Psoas muscle (tissue), 8 donors: ENCODE measurements around the gene HS3ST4. TPM values are rescaled to one million over a fixed set of nuclear protein-coding genes. Genes with fewer than 3 reads are reported as not detected.

Source experiments
- ATAC-seq, 4 donors: fragments of 200-7000 bp; cut with Tn5 transposase; one replicate each; pipeline ENCODE4 v1.9.1; 2020; ENCODE audit warnings: moderate library complexity in 3 of 4, mild to moderate bottlenecking in 2 of 4
- DNase-seq, 2 donors: peaks; one replicate each; pipeline ENCODE4 v3.0.0-alpha.2; 2020
- H3K27ac ChIP-seq: fragments of 200-600 bp; one replicate; pipeline ENCODE4 v1.8.0; 2022
- H3K27me3 ChIP-seq, 3 donors: fragments of 200-600 bp in 1 of 3; one replicate each; pipeline versions ENCODE4 v1.6.1 to v1.8.0; 2013 to 2022; ENCODE audit warnings: low read length in 2 of 3, mild to moderate bottlenecking in 2 of 3, moderate library complexity in 1 of 3; ENCODE audit not compliant: insufficient read depth in 3 of 3
- H3K36me3 ChIP-seq, 2 donors: fragments of 200-600 bp in 1 of 2; one replicate each; pipeline versions ENCODE4 v1.6.1 to v1.8.0; 2013 to 2022; ENCODE audit warnings: low read depth in 1 of 2, mild to moderate bottlenecking in 1 of 2, moderate library complexity in 1 of 2; ENCODE audit not compliant: insufficient read depth in 1 of 2
- H3K4me1 ChIP-seq: fragments of 200-600 bp; one replicate; pipeline ENCODE4 v1.8.0; 2022
- H3K4me3 ChIP-seq: fragments of 200-600 bp; one replicate; pipeline ENCODE4 v1.8.0; 2022; ENCODE audit warnings: mild to moderate bottlenecking
- H3K9me3 ChIP-seq: fragments of 200-600 bp; one replicate; pipeline ENCODE4 v1.8.0; 2022
- WGBS, 3 donors: extraction: QIAGEN DNeasy Blood & Tissue Kit; methylation state at CpG; one replicate each; pipeline versions ENCODE4 v1.1.6 to v1.1.7; 2013; 5-methylcytosine and 5-hydroxymethylcytosine counted together
- intact Hi-C, 2 donors: fragments of 100-400 bp; cut with DNase I; formaldehyde crosslinking; loops; one replicate each; pipeline versions ENCODE4 v1.11.0 to v1.14.2; 2022
- polyA plus RNA-seq, 3 donors: library from polyadenylated mRNA; stranded (reverse); fragments of 200-250 nt; gene quantifications; one replicate each; pipeline ENCODE4 v1.2.3, GENCODE V29; 2013
- total RNA-seq, 4 donors: library from RNA; stranded (reverse); fragmentation: NEBNext Ultra II Directional in 2 of 4; extraction: Animal tissue kit (Norgen Biotek cat#: 25700) in 2 of 4; gene quantifications; one replicate each; pipeline versions ENCODE4 v1.2.1 to v1.2.4, GENCODE V29; 2021 to 2023
- TF ChIP-seq, protein P1 (sequence below): fragments of 200-600 bp; IDR thresholded peaks from one replicate; pipeline ENCODE4 v1.8.0; 2022; ENCODE audit warnings: antibody characterized with exemption
- donor health status: healthy with polysubstance abuse.
- donor health status: DM: no; HTN: no; CAD: no; lungs with moderate emphysema.
- donor health status: Bipolar disorder and iron deficiency.
- donor health status: healthy.
- donor health status: DM: yes; HTN: yes; CAD: no.
- donor health status: DM: no; HTN: no; CAD: no.
- donor health status: DM: no; HTN: no; CAD: no.
- donor health status: DM: yes; HTN: yes; CAD: no.

Gene HS3ST4
- total and polyA plus RNA-seq, 7 donors, result 0.01 TPM; not detected in 6

DNA sequence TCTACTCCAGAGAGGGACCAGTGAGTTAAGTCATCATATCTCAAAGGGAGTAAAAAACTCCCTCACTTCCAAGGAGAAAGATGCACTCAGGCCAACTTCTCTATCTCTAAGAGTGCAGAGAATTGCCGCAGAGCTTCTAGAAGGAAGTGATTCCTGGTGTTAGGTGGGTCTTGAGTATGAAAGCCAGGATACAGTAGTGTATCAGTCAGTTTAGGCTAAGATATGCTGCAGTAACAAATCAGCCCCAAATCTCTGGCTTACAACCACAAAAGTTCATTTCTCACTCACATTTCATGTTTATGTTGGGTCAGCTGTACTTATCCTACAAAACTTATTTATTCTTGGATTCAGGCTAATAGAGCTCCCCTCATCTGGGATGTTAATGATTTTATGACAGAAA is 106.3 kb downstream of the HS3ST4 start:
- no peaks in the 10 kb centered on the region for H3K36me3 ChIP-seq
- H3K4me1 ChIP-seq, result no peaks in the 10 kb centered on the region
- no peak for ATAC-seq
- H3K9me3 ChIP-seq, result no peaks in the 10 kb centered on the region
- no peaks in the 10 kb centered on the region for H3K27me3 ChIP-seq
- TF ChIP-seq, protein P1, sequence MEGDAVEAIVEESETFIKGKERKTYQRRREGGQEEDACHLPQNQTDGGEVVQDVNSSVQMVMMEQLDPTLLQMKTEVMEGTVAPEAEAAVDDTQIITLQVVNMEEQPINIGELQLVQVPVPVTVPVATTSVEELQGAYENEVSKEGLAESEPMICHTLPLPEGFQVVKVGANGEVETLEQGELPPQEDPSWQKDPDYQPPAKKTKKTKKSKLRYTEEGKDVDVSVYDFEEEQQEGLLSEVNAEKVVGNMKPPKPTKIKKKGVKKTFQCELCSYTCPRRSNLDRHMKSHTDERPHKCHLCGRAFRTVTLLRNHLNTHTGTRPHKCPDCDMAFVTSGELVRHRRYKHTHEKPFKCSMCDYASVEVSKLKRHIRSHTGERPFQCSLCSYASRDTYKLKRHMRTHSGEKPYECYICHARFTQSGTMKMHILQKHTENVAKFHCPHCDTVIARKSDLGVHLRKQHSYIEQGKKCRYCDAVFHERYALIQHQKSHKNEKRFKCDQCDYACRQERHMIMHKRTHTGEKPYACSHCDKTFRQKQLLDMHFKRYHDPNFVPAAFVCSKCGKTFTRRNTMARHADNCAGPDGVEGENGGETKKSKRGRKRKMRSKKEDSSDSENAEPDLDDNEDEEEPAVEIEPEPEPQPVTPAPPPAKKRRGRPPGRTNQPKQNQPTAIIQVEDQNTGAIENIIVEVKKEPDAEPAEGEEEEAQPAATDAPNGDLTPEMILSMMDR, result no peak
- no peak overlapping the region for H3K4me3 ChIP-seq
- H3K27ac ChIP-seq, result no peak overlapping the region
- intact Hi-C loops, result no loop called here
- WGBS, 3 donors, result 91 to 100% (median 91%) methylated on average over 1 of the region's 1 CpG
- DNase-seq, result no peak

DNA sequence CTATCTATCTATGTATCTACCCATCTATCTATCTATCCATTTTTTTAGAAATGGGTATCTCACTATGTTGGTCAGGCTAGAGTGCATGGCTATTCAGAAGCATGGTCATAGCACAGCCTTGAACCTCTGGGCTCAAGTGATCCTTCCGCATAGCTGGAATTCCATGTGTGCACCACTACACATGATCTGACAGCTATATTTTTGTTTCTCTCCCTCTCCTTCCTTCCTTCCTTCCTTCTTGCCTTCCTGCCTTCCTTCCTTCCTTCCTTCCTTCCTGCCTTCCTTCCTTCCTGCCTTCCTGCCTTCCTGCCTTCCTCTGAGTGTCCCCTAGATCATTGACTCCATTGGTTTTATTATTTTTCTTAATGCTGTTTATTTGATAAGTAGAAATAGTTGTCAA is 108.1 kb downstream of the HS3ST4 start:
- ATAC-seq (no peak), DNase-seq (no peak)
- TF ChIP-seq, protein P1, result no peak
- no peaks in the 10 kb centered on the region for H3K4me1 ChIP-seq
- H3K36me3 ChIP-seq, result no peaks in the 10 kb centered on the region
- H3K27ac ChIP-seq, result no peak overlapping the region
- H3K27me3 ChIP-seq, result no peaks in the 10 kb centered on the region
- H3K4me3 ChIP-seq, result no peak overlapping the region
- intact Hi-C loops, result no loop called here
- no peaks in the 10 kb centered on the region for H3K9me3 ChIP-seq
- 77 to 86% (median 80%) methylated on average over 1 of the region's 1 CpG for WGBS, 3 donors

DNA sequence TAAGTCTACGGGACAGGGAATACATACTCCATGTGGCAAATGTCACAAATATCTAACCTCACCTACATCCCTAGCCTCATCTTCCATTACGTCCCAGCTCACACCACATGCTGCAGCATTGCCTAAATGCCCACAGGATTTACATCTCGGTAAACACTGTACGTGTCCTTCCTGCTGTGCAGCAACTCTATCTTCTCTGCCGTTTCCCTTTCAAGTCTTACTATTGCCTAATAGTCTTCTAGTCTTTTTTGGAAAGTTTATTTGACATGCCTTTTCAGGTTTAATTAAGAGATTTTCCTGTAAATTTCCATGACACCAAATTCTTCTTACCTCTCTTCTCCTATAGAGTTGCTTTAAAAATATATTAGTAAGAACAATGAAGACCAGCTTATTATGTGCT is 120.5 kb downstream of the HS3ST4 start:
- Histone ChIP-seq H3K9me3 (no peaks in the 10 kb centered on the region), H3K27ac (no peak overlapping the region), H3K36me3 (no peaks in the 10 kb centered on the region), H3K4me3 (no peak overlapping the region), H3K27me3 (no peaks in the 10 kb centered on the region), H3K4me1 (no peaks in the 10 kb centered on the region)
- intact Hi-C loops, result no loop called here
- DNase-seq, result no peak
- WGBS, 3 donors, result 71 to 75% (median 72%) methylated on average over 5 of the region's 5 CpGs
- ATAC-seq, result no peak
- TF ChIP-seq, protein P1, result no peak

DNA sequence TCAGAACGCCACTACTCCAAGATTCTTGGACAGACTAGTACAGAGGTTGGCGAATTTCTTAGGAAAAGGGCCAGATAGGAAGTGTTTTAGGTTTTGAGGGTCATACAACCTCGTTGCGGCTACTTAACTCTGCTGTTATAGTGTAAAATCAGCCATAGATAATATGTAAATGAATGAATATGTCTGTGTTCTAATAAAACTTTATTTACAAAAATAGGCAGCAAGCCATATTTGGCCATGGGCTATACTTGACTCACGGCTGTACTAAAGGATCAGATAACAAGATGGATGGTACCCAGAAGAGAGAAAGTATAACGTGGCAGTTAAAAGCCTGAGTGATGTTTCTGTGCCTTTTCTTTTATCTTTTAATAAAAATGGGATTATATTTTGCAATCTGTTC is 125.5 kb downstream of the HS3ST4 start:
- no peaks in the 10 kb centered on the region for H3K9me3 ChIP-seq
- intact Hi-C loops, result no loop called here
- H3K27me3 ChIP-seq, result no peaks in the 10 kb centered on the region
- WGBS, 3 donors, result 63 to 67% (median 66%) methylated on average over 6 of the region's 6 CpGs
- no peaks in the 10 kb centered on the region for H3K36me3 ChIP-seq
- TF ChIP-seq, protein P1, result no peak
- H3K27ac ChIP-seq, result no peak overlapping the region
- H3K4me3 ChIP-seq, result no peak overlapping the region
- DNase-seq (no peak), ATAC-seq (no peak)
- H3K4me1 ChIP-seq, result no peaks in the 10 kb centered on the region

DNA sequence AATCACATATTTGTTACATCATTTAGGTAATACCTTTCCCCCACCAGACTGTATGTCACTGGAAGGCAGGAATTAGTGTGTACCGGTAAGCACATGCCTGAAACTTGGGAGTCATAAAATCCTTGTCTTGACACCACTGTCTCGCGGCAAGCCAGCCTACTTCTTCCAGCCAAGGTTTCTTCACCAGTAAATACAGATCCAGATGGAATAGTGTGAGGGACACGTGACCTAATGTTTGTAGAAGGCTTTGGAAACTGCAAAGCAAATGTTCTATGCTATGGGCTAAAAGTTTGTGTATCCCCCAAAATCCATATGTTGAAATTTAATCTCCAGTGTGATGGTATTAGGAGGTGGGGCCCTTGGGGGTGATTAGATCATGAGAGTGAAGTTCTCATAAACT is 126.1 kb downstream of the HS3ST4 start:
- TF ChIP-seq, protein P1, result no peak
- DNase-seq (no peak), ATAC-seq (no peak)
- Histone ChIP-seq H3K27me3 (no peaks in the 10 kb centered on the region), H3K36me3 (no peaks in the 10 kb centered on the region), H3K27ac (no peak overlapping the region), H3K4me1 (no peaks in the 10 kb centered on the region), H3K9me3 (no peaks in the 10 kb centered on the region), H3K4me3 (no peak overlapping the region)
- 77 to 84% (median 77%) methylated on average over 4 of the region's 4 CpGs for WGBS, 3 donors
- intact Hi-C loops, result no loop called here
